CD4-positive, alpha-beta T cell treated with Interleukin-15 for 4 hours (primary cell): Measurements from ENCODE around the gene HECTD1.

Experiments
- DNase-seq: peaks from one replicate; pipeline ENCODE4 v3.0.0-alpha.2; 2020; ENCODE audit warnings: low spot score

Gene HECTD1

GRCh38 chr14:31051023-31051422 lies 156.6 kb downstream of the HECTD1 start:
- no peak for DNase-seq
